Esophagus muscularis mucosa (tissue), 4 donors: Measurements from ENCODE around the gene SLC12A7. TPM values are rescaled to one million over a fixed set of nuclear protein-coding genes. Genes with fewer than 3 reads are reported as not detected.

ENCODE experiments used
- DNase-seq: peaks from one replicate; pipeline ENCODE4 v3.0.0-alpha.2; 2017; ENCODE audit errors: extremely low spot score
- H3K27ac ChIP-seq, 4 donors: fragments of 200-600 bp; sonication (generic); replicated peaks in 1 of 4; 1 replicate in 3 of 4; 2 replicates in 1 of 4; pipeline ENCODE4 v1.5.1; 2016 to 2019; ENCODE audit warnings: mild to moderate bottlenecking in 1 of 4
- H3K27me3 ChIP-seq, 4 donors: fragments of 200-600 bp; sonication (generic); one replicate each; pipeline versions ENCODE4 v1.5.1 to v1.6.0; 2016 to 2019
- H3K36me3 ChIP-seq, 4 donors: fragments of 200-600 bp; sonication (generic); one replicate each; pipeline ENCODE4 v1.5.1; 2016 to 2019
- H3K4me1 ChIP-seq, 4 donors: fragments of 200-600 bp; sonication (generic); one replicate each; pipeline ENCODE4 v1.5.1; 2016 to 2019
- H3K4me3 ChIP-seq, 4 donors: fragments of 200-600 bp; sonication (generic); 1 replicate in 2 of 4; 2 replicates in 2 of 4; pipeline ENCODE4 v1.5.1; 2016 to 2019; ENCODE audit warnings: mild to moderate bottlenecking in 4 of 4, moderate library complexity in 1 of 4
- H3K9me3 ChIP-seq, 4 donors: fragments of 200-600 bp; sonication (generic); 1 replicate in 3 of 4; 2 replicates in 1 of 4; pipeline ENCODE4 v1.5.1; 2016 to 2019
- EP300 ChIP-seq: sonication (generic); formaldehyde crosslinking; IDR thresholded peaks from one replicate; pipeline ENCODE4 v1.6.1; 2017; ENCODE audit warnings: antibody characterized with exemption
- POLR2A ChIP-seq: fragments of 450-650 bp; IDR thresholded peaks from one replicate; pipeline ENCODE4 v1.6.1; 2017; ENCODE audit warnings: antibody characterized with exemption, moderate library complexity, mild to moderate bottlenecking, low read depth
- POLR2AphosphoS5 ChIP-seq, 2 donors: sonication (generic); formaldehyde crosslinking; IDR thresholded peaks; one replicate each; pipeline ENCODE4 v1.6.1; 2017; ENCODE audit warnings: antibody characterized with exemption in 2 of 2
- WGBS: methylation state at CpG from one replicate; pipeline ENCODE4 v1.1.5; 2018; 5-methylcytosine and 5-hydroxymethylcytosine counted together
- intact Hi-C: fragments of 100-400 bp; cut with DNase I; formaldehyde crosslinking; loops from one replicate; pipeline ENCODE4 v1.15.1; 2023
- total RNA-seq, 4 donors: library from RNA; depleted of rRNA; stranded (reverse); fragments of >200 nt; gene quantifications; one replicate each; pipeline versions ENCODE4 v1.1.0 to v1.2.1, GENCODE V29; 2016
- TF ChIP-seq, protein P1 (sequence below), 3 experiments: fragments of 200-600 bp in 2 of 3; fragments of 450-650 bp in 1 of 3; sonication (generic) in 2 of 3; IDR thresholded peaks; one replicate each; pipeline ENCODE4 v1.5.1; 2017 to 2019; ENCODE audit warnings: antibody characterized with exemption in 3 of 3, mild to moderate bottlenecking in 2 of 3, moderate library complexity in 1 of 3

The SLC12A7 gene
- total RNA-seq, 4 donors from 2014 or later = 21.6 to 35.8 (median 25.4) TPM

DNA sequence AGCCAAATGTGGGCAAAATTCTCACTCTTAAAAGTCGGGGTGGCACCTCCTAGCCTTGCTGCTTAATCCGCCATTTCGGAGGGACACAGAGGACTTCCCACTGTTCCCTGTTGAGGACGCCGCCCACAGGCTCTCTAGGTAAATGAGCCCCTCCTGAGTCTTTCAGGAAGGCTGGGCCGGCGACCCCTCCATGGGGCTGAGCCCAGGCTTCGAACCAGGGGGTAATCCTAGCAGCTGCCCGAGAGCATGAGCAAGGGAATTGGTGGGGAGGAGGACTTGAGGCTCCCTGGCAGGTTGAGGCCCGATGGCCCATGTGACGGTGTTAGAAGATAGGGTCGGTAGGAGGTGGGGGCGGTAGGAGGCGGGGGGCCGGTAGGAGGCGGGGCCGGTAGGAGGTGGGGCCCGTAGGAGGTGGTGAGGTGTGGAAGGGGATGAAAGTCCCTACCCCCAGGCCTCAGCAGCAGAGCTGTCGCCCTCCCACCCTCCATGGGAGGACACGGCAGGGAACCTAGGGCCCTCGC, 17.1 kb downstream of the SLC12A7 start:
- Histone ChIP-seq H3K27ac (no peak overlapping the region), H3K36me3 (peaks cover 5 to 56% (median 48%) of the 10 kb centered on the region in 4 donors), H3K4me3 (no peak overlapping the region), H3K27me3 (no peaks in the 10 kb centered on the region), H3K9me3 (no peaks in the 10 kb centered on the region), H3K4me1 (peaks cover 12 to 36% (median 26%) of the 10 kb centered on the region in 4 donors)
- no peak for DNase-seq
- intact Hi-C loops = no loop called here
- WGBS = 82% methylated on average over 20 of the region's 21 CpGs
- TF ChIP-seq POLR2AphosphoS5 (IDR thresholded peaks at IDR 0.05) (no peak), EP300 (no peak), POLR2A (no peak)
- TF ChIP-seq, protein P1, sequence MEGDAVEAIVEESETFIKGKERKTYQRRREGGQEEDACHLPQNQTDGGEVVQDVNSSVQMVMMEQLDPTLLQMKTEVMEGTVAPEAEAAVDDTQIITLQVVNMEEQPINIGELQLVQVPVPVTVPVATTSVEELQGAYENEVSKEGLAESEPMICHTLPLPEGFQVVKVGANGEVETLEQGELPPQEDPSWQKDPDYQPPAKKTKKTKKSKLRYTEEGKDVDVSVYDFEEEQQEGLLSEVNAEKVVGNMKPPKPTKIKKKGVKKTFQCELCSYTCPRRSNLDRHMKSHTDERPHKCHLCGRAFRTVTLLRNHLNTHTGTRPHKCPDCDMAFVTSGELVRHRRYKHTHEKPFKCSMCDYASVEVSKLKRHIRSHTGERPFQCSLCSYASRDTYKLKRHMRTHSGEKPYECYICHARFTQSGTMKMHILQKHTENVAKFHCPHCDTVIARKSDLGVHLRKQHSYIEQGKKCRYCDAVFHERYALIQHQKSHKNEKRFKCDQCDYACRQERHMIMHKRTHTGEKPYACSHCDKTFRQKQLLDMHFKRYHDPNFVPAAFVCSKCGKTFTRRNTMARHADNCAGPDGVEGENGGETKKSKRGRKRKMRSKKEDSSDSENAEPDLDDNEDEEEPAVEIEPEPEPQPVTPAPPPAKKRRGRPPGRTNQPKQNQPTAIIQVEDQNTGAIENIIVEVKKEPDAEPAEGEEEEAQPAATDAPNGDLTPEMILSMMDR (IDR thresholded peaks at IDR 0.05) = no peak

DNA sequence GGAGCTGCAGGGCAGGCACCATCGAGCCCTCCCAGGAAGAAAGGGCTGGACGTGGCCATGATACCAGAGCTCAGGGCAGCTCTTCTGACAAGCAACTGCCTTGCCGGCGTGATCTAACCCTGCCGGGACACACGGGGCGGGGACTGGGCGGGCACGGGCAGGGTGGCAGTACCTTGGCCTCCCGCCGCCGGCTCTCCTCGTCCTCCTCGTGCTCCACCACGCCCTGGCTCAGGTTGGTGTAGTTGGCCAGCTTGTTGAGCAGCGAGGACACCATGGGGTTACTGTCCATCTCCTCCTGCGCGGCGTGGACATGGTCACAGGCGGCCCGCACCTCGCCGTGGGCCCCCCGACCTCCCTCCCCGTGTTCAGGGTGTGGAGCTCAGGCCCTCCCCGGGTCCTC, 18.5 kb downstream of the SLC12A7 start:
- DNase-seq = no peak
- intact Hi-C loops = no loop called here
- no CpG with 5 or more reads among the region's 26 CpGs for WGBS
- no peaks in the 10 kb centered on the region for H3K27me3 ChIP-seq
- no peak overlapping the region for H3K4me3 ChIP-seq
- TF ChIP-seq EP300 = no peak
- TF ChIP-seq POLR2AphosphoS5 (IDR thresholded peaks at IDR 0.05) = no peak
- no peak for TF ChIP-seq POLR2A
- TF ChIP-seq, protein P1 (IDR thresholded peaks at IDR 0.05) = no peak
- H3K4me1 ChIP-seq = peaks cover 0 to 37% (median 16%) of the 10 kb centered on the region in 4 donors
- H3K27ac ChIP-seq = peak overlapping the region in 1 of 4 donors; percentile 27
- no peaks in the 10 kb centered on the region for H3K9me3 ChIP-seq
- peaks cover 12 to 69% (median 56%) of the 10 kb centered on the region in 4 donors for H3K36me3 ChIP-seq

DNA sequence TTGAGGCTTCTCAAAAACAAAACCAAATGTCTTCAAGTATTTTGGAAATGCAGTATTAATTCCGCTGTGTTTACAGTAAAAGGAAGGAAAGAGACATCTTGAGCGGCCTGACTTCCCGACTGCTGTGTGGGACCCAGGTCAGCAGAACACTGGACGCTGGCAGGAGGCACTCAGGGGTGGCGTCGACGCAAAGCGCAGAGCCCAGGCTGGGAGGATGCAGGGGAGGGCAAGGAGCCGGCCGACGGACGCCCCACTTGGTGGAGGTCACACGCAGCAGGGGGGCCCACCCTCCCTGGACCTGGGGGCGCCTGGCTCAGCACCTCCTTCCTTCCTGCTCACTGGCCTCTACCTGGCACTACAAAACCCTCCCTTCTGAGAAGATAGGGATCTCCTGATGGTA, 19.7 kb downstream of the SLC12A7 start:
- no peak overlapping the region for H3K4me3 ChIP-seq
- no peaks in the 10 kb centered on the region for H3K9me3 ChIP-seq
- WGBS = 93% methylated on average over 14 of the region's 14 CpGs
- TF ChIP-seq POLR2A (no peak), POLR2AphosphoS5 (IDR thresholded peaks at IDR 0.05) (no peak), EP300 (no peak)
- TF ChIP-seq, protein P1 (IDR thresholded peaks at IDR 0.05) = no peak
- H3K27me3 ChIP-seq = no peaks in the 10 kb centered on the region
- peaks cover 0 to 32% (median 16%) of the 10 kb centered on the region in 4 donors for H3K4me1 ChIP-seq
- H3K27ac ChIP-seq = peak overlapping the region in 1 of 4 donors; percentile 27
- peaks cover 24 to 82% (median 67%) of the 10 kb centered on the region in 4 donors for H3K36me3 ChIP-seq
- intact Hi-C loops = no loop called here
- DNase-seq = no peak

DNA sequence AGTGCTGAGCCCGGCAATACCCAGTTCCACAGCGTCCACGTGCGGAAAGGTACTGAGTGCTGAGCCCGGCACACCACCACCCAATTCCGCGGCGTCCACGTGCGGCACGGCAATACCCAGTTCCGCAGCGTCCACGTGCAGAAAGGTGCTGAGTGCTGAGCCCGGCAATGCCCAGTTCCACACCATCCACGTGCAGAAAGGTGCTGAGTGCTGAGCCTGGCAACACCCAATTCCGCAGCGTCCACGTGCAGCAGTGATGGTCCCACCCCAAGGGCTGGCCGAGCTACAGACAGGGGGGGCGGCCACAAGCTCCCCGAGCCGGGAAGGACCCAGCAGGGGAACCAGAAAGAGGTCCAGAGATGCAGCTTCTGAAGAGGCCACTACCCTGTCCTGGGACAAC, 20.2 kb downstream of the SLC12A7 start:
- intact Hi-C loops = no loop called here
- Histone ChIP-seq H3K4me1 (peaks cover 0 to 28% (median 16%) of the 10 kb centered on the region in 4 donors), H3K36me3 (peaks cover 29 to 87% (median 72%) of the 10 kb centered on the region in 4 donors), H3K4me3 (no peak overlapping the region), H3K9me3 (no peaks in the 10 kb centered on the region), H3K27ac (peak overlapping the region in 1 of 4 donors; percentile 12), H3K27me3 (no peaks in the 10 kb centered on the region)
- WGBS = 84% methylated on average over 23 of the region's 23 CpGs
- TF ChIP-seq POLR2AphosphoS5 (IDR thresholded peaks at IDR 0.05) (no peak), EP300 (no peak), POLR2A (no peak)
- TF ChIP-seq, protein P1 (IDR thresholded peaks at IDR 0.05) = no peak
- no peak for DNase-seq

DNA sequence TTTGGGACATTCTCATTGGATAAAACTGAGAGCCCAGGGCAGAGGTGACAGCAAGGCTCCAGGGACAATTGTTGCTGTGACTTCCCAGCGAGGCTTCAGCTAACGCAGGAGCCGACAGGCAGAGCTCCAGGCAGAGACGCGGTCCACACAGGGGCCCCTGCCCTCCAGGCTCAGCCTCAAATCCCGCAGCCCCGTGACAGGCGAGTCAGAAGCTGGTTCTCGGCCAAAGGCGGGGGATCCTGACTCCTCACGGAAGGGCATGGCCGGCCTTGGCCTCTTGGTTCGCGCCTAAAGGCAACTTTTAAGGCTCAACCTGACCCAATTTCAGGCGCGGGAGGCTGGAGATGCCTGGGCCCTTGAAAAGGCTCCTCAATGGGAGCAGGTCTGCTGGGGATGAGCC, 21.3 kb downstream of the SLC12A7 start:
- TF ChIP-seq EP300 (no peak), POLR2A (no peak), POLR2AphosphoS5 (IDR thresholded peaks at IDR 0.05) (no peak)
- TF ChIP-seq, protein P1 (IDR thresholded peaks at IDR 0.05) = no peak
- Histone ChIP-seq H3K4me1 (peaks cover 0 to 28% (median 16%) of the 10 kb centered on the region in 4 donors), H3K36me3 (peaks cover 36 to 91% (median 79%) of the 10 kb centered on the region in 4 donors), H3K27me3 (no peaks in the 10 kb centered on the region), H3K27ac (peak overlapping the region in 1 of 4 donors; percentile 2), H3K9me3 (no peaks in the 10 kb centered on the region), H3K4me3 (no peak overlapping the region)
- no peak for DNase-seq
- intact Hi-C loops = no loop called here
- 73% methylated on average over 10 of the region's 16 CpGs for WGBS
